ENCODE data around the gene LDLRAD3.

The LDLRAD3 gene

DNA sequence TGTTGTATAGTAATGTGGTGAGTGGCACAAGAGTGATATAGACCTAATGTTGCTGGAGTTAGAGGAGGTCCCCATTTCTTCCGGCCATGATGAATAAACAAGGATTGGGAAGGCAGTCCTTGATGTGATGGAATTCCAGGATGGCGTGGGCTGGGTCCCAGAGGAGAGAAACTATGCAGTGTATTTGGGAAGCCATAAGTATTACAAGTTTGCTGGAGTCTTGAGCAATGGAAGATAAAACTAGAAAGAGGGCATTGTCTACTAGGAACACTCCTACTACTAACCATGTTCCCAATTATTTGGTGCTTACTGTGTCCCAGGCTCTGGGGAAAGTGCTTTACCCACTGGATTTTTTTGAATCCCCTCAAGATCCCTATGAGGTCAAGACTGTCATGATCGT is 20.0 kb downstream of the LDLRAD3 start:
- no peak for DNase-seq

DNA sequence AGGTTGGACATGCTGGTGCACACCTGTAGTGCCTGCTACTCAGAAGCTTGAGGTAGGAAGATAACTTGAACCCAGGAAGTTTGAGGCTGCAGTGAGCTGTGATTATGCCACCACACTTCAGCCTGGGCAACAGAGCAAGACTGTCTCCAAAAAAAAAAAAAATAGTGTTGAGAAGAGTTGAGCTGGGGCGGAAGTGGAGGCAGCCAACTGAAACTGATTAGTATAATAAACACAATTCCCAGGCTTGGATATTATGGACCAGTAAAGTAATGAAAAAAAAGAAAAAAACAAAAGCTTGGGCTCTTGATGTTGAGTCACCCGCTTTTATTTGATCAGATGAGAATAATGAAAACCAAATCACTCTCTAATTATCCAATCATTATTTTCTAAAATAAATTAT is 21.0 kb downstream of the LDLRAD3 start:
- no peak for DNase-seq

DNA sequence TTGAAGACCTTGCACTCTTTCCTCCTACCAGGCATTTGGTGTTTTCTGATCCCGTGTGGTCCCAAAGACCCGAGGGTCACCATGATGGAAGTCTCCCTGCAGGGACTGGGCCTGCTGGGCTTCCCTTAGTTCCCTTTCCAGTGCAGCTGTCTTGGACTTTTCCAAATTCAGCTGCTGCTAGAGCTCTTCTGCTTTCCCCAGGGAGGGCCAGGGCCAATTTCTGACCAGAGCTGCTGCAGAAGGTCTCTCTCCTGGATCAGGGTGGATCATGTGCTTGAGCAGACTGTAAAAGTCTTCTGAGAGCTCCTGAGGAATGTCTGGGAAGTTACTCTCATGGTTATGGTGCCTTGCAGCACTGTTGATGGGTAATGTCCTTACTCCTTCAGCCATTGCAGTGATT is 23.2 kb downstream of the LDLRAD3 start:
- no peak for DNase-seq

GRCh38 chr11:35968386-35969088 is 24.7 kb downstream of the LDLRAD3 start:
- no peak for DNase-seq

- DNase-seq: no peak
These were observed 25.5 kb downstream of the LDLRAD3 start for GRCh38 chr11:35969089-35970042.

- no peak for DNase-seq
These were observed 26.6 kb downstream of the LDLRAD3 start for GRCh38 chr11:35970445-35970844.

GRCh38 chr11:35971841-35972422 is 28.1 kb downstream of the LDLRAD3 start:
- DNase-seq: no peak

GRCh38 chr11:35974882-35975589 is 31.2 kb downstream of the LDLRAD3 start:
- DNase-seq: no peak

- no peak for DNase-seq
These were observed 32.6 kb downstream of the LDLRAD3 start for GRCh38 chr11:35976434-35976833.

- no peak for DNase-seq
These were observed 34.3 kb downstream of the LDLRAD3 start for GRCh38 chr11:35978183-35978582.

DNA sequence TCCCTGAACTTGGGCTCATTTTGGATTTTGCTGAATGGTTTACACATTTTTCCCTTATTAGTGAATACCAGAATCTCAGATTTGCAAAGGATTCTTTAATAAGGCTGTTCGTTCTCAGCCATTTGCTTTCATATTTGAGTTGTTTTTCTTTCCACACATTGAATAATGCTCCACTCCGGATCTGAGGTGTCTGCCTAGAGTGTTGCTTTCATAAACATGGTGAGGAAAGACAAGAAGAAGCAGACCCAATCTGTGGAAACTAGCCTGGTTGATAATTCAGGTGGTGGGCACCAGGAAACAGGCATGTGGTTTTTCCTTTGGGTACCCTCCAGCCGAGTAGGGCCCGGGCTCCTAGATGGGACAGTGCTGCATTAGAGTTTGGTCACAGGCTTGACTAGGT is 35.0 kb downstream of the LDLRAD3 start:
- DNase-seq: no peak

- DNase-seq: no peak
These were observed 37.0 kb downstream of the LDLRAD3 start for GRCh38 chr11:35980686-35981390.

DNA sequence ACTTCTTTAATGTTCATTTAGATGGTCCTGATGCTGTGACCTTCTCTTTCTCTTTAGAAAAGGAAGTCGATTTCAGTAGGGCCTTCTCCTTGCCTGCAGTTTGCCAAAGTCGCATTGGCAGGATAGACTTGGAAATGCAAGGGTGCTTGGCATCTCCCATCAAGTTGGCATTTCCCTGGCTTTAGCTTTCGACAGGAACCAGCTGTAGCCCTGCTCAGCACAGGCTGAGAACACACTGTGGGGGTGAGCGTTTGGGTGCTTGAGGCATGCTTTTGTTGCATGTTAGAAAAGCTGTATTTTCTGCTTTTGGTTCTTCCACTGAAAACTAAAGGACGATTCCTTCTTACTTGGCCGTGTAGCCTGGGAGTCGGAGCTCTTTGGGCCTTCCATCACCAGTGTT is 37.7 kb downstream of the LDLRAD3 start:
- DNase-seq: no peak

DNA sequence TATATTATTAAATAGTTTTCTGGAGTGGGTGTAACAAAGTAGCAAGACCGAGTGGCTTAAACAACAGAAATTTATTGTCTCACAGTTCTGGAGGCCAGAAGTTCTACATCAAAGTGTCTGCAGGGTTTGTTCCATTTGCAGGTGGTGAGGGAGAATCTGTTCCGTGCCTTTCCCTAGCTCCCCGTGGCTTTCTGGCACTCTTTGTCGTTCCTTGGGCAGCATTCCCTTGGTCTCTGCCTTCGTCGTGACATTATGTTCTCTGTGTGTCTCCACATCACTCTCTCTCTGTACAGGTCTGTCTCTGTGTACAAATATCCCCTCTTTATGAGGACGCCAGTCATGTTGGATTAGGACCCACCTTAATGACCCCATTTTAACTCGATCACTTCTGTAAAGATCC is 38.2 kb downstream of the LDLRAD3 start:
- no peak for DNase-seq

GRCh38 chr11:35983981-35984380 is 40.1 kb downstream of the LDLRAD3 start:
- no peak for DNase-seq

GRCh38 chr11:35986947-35987346 is 43.1 kb downstream of the LDLRAD3 start:
- no peak for DNase-seq

- no peak for DNase-seq
These were observed 46.3 kb downstream of the LDLRAD3 start for GRCh38 chr11:35990170-35990569.

GRCh38 chr11:35990816-35991215 is 47.0 kb downstream of the LDLRAD3 start:
- no peak for DNase-seq

GRCh38 chr11:35992548-35992947 is 48.7 kb downstream of the LDLRAD3 start:
- no peak for DNase-seq

DNA sequence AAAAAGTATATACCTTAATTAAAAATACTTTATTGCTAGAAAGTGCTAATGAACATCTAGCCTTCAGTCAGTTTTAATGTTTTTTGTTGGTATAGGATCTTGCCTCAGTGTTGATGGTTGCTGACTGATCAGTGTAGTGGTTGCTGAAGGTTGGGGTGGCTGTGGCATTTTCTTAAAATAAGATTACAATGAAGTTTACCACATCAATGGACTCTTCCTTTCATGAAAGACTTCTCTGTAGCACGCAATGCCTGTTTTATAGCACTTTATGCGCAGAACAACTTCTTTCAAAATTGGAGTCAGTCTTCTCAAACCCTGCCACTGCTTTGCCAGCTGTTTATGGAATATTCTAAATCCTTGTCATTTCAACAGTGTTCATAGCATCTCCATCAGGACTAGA is 50.6 kb downstream of the LDLRAD3 start:
- DNase-seq: no peak

- no peak for DNase-seq
These were observed 51.9 kb downstream of the LDLRAD3 start for GRCh38 chr11:35995681-35996271.

DNA sequence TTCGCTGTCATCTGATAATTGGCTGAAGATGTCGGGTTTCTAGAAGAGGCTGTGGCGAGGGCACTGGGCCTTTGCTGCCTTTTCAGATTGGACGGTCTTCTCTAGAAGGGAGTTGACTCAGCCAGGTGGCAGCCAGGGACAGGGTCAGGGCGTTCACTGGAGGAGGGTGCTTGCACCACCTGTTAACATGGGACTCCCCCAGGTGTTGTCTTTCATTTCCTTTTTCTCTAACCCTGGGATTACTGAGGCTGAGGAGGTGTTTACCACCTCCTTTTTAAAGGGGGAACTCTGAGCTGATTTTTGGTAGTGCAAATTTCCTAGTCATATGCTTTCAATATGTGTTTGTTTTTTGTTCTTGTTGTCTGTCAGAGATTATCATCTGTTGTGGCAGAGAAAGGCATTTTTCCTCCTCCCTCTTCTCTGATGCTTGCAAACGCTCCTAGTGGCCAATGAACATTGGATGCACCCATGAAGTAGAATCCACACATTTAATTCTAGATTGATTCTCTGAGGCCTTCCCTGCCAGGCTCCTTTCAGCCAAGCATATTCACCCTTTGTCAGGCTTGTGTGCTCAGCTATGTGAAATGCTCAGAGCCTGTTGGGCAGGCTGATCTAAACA is 54.1 kb downstream of the LDLRAD3 start:
- DNase-seq: peak; percentile 70

Data from RPMI8226 (cell line).